Keratinocyte (primary cell): ENCODE data around the gene SESTD1. TPM values are rescaled to one million over a fixed set of nuclear protein-coding genes. Genes with fewer than 3 reads are reported as not detected.

Experiments
- DNase-seq: peaks from one replicate; pipeline ENCODE4 v3.0.0-alpha.2; 2011; ENCODE audit warnings: low read depth, missing footprints, low spot score
- FAIRE-seq: peaks from 2 replicates; lab custom pipeline; 2011; peaks lifted over from hg19 to GRCh38; lab: Jason Lieb, UNC
- H2AFZ ChIP-seq: 2 replicates; pipeline ENCODE4 v1.6.0; 2012; ENCODE audit warnings: low read length, control low read depth, inconsistent platforms; ENCODE audit not compliant: control insufficient read depth
- H3K27ac ChIP-seq: 2 replicates; pipeline ENCODE4 v1.5.1; 2011; ENCODE audit warnings: low read length; ENCODE audit not compliant: control insufficient read depth, insufficient read depth
- H3K27me3 ChIP-seq: 3 replicates; pipeline ENCODE4 v1.6.0; 2011; ENCODE audit warnings: low read length; ENCODE audit not compliant: control insufficient read depth, insufficient read depth; ENCODE audit errors: extremely low read depth
- H3K36me3 ChIP-seq, 2 experiments: 2 replicates in 1 of 2; 3 replicates in 1 of 2; pipeline ENCODE4 v1.5.1; 2011; ENCODE audit warnings: low read length in 2 of 2, mild to moderate bottlenecking in 1 of 2; ENCODE audit not compliant: control insufficient read depth in 2 of 2, insufficient read depth in 2 of 2; ENCODE audit errors: extremely low read depth in 1 of 2
- H3K4me1 ChIP-seq: 3 replicates; pipeline ENCODE4 v1.5.1; 2011; ENCODE audit warnings: low read length; ENCODE audit not compliant: control insufficient read depth, insufficient read depth; ENCODE audit errors: extremely low read depth
- H3K4me2 ChIP-seq: 3 replicates; pipeline ENCODE4 v1.6.0; 2011; ENCODE audit warnings: low read depth, low read length; ENCODE audit not compliant: control insufficient read depth, insufficient read depth; ENCODE audit errors: extremely low read depth
- H3K4me3 ChIP-seq, 3 experiments: fragments of 200-600 bp in 1 of 3; sonication (generic) in 1 of 3; 2 replicates in 2 of 3; 3 replicates in 1 of 3; pipeline ENCODE4 v1.5.1; 2011 to 2016; ENCODE audit warnings: low read length in 3 of 3, mild to moderate bottlenecking in 3 of 3, control low read depth in 2 of 3, inconsistent platforms in 1 of 3, low read depth in 1 of 3, mixed read lengths in 1 of 3, mixed run types in 1 of 3, moderate library complexity in 1 of 3; ENCODE audit not compliant: control insufficient read depth in 2 of 3, insufficient read depth in 2 of 3; ENCODE audit errors: extremely low read depth in 1 of 3
- H3K79me2 ChIP-seq: 2 replicates; pipeline ENCODE4 v1.6.0; 2012; ENCODE audit warnings: low read length; ENCODE audit not compliant: control insufficient read depth, insufficient read depth
- H3K9ac ChIP-seq: 3 replicates; pipeline ENCODE4 v1.6.0; 2011; ENCODE audit warnings: low read length; ENCODE audit not compliant: control insufficient read depth, insufficient read depth; ENCODE audit errors: extremely low read depth
- H3K9me1 ChIP-seq: 3 replicates; pipeline ENCODE4 v1.6.0; 2011; ENCODE audit warnings: low read length; ENCODE audit not compliant: control insufficient read depth, insufficient read depth; ENCODE audit errors: extremely low read depth
- H3K9me3 ChIP-seq: 2 replicates; pipeline ENCODE4 v1.5.1; 2012; ENCODE audit warnings: low read depth, low read length; ENCODE audit not compliant: control insufficient read depth
- H4K20me1 ChIP-seq: 3 replicates; pipeline ENCODE4 v1.6.0; 2011; ENCODE audit warnings: low read length; ENCODE audit not compliant: control insufficient read depth, insufficient read depth; ENCODE audit errors: extremely low read depth
- EZH2 ChIP-seq: IDR thresholded peaks from one replicate; pipeline ENCODE4 v1.6.1; 2012; ENCODE audit warnings: inconsistent platforms, mild to moderate bottlenecking, low read length, moderate library complexity
- dilution Hi-C: fragments of 300-500 bp; cut with MboI; formaldehyde crosslinking; loops from one replicate; pipeline ENCODE4 v1.7.0; 2020; ENCODE audit warnings: low sequenced_read_pairs; ENCODE audit not compliant: extremely low pct_ligation_motif_present
- polyA plus RNA-seq, 5 experiments: library from polyadenylated mRNA; depleted of rRNA in 3 of 5; stranded (reverse) in 3 of 5; stranded (forward) in 1 of 5; unstranded in 1 of 5; fragments of >200 nt; gene quantifications; 1 replicate in 1 of 5; 2 replicates in 3 of 5; 3 replicates in 1 of 5; pipeline versions ENCODE4 v1.2.1 to v1.2.3, GENCODE V29; 2011 to 2012; ENCODE audit warnings: missing spikeins in 2 of 5, low read depth in 1 of 5, low replicate concordance in 1 of 5
- TF ChIP-seq, protein P1 (sequence below), 3 experiments: IDR thresholded peaks in 1 of 3; conservative IDR thresholded peaks in 1 of 3; optimal IDR thresholded peaks in 1 of 3; 2 replicates in 2 of 3; 3 replicates in 1 of 3; pipeline versions ENCODE3 to v1.5.1; 2011; ENCODE audit warnings: low read length in 3 of 3, mild to moderate bottlenecking in 3 of 3, moderate library complexity in 2 of 3, control low read depth in 1 of 3, inconsistent platforms in 1 of 3; ENCODE audit not compliant: insufficient read depth in 2 of 3; ENCODE audit errors: extremely low read depth in 1 of 3

Gene SESTD1
- polyA plus RNA-seq, 1 donor (not counting 4 experiments of a cell fraction or from before 2014, with no cell fraction given): 22.3 TPM

DNA sequence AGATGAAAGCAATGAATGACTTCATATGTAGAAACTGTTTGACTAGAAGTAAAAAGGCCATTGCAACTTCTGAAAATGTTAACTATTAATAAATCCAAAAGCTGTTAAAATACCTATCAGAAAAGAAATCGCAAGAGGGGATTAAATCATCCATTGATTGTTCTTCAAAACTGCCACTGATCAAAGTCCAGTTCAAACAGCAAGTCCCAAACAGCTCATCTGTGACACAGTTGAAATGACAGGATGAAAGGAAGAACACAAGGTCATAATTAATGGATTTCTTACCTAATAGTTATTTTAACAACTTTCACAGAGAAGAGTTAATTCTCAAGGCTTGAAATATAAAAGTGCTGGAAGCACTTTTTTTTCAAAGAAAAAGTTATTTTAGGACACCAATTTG, 90.4 kb downstream of the SESTD1 start:
- no peak overlapping the region for H3K4me3 ChIP-seq
- H3K4me1 ChIP-seq: no peaks in the 10 kb centered on the region

DNA sequence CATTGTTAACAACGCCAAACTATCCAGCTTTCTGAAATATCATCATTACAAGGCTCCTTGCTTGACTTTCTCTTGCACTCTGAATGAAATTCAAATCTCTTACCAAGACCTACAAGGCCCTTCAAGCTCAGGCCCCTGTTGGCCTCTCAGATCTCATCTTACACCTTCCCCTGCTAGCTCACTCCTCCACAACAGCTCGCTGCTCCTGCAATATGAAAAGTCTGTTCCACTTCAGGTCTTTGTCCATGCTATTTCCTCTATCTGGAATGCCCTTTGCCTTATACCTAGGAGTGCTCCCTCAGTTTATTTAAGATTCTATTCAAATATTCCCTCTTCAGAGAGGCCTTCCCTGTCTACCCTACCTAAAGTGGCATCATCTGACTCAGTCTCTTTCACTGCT, 91.7 kb downstream of the SESTD1 start:
- Histone ChIP-seq H3K9me1 (no peaks in the 10 kb centered on the region), H3K36me3 (no peaks in the 10 kb centered on the region), H3K79me2 (no peaks in the 10 kb centered on the region), H3K4me1 (no peaks in the 10 kb centered on the region), H3K27ac (no peak overlapping the region), H3K9me3 (no peaks in the 10 kb centered on the region), H4K20me1 (no peaks in the 10 kb centered on the region), H3K4me3 (no peak overlapping the region), H2AFZ (no peak overlapping the region), H3K4me2 (no peak overlapping the region), H3K27me3 (no peaks in the 10 kb centered on the region), H3K9ac (no peak overlapping the region)
- FAIRE-seq: no peak
- dilution Hi-C loops: no loop called here
- no peak for TF ChIP-seq EZH2
- TF ChIP-seq, protein P1, sequence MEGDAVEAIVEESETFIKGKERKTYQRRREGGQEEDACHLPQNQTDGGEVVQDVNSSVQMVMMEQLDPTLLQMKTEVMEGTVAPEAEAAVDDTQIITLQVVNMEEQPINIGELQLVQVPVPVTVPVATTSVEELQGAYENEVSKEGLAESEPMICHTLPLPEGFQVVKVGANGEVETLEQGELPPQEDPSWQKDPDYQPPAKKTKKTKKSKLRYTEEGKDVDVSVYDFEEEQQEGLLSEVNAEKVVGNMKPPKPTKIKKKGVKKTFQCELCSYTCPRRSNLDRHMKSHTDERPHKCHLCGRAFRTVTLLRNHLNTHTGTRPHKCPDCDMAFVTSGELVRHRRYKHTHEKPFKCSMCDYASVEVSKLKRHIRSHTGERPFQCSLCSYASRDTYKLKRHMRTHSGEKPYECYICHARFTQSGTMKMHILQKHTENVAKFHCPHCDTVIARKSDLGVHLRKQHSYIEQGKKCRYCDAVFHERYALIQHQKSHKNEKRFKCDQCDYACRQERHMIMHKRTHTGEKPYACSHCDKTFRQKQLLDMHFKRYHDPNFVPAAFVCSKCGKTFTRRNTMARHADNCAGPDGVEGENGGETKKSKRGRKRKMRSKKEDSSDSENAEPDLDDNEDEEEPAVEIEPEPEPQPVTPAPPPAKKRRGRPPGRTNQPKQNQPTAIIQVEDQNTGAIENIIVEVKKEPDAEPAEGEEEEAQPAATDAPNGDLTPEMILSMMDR (optimal IDR thresholded peaks at IDR 0.05 in 1 of 3, IDR thresholded peaks at IDR 0.05 in 1 of 3, conservative IDR thresholded peaks at IDR 0.05 in 1 of 3; ENCODE audit: extremely low read depth in 1 of 3, insufficient read depth in 2 of 3, low read length in 3 of 3): no peak
- no peak for DNase-seq

More for the DNA sequence above, 90.4 kb downstream of the SESTD1 start:
- TF ChIP-seq, protein P1 (optimal IDR thresholded peaks at IDR 0.05 in 1 of 3, IDR thresholded peaks at IDR 0.05 in 1 of 3, conservative IDR thresholded peaks at IDR 0.05 in 1 of 3; ENCODE audit: extremely low read depth in 1 of 3, insufficient read depth in 2 of 3, low read length in 3 of 3): no peak
- no peak for TF ChIP-seq EZH2
- Histone ChIP-seq H4K20me1 (no peaks in the 10 kb centered on the region), H3K36me3 (no peaks in the 10 kb centered on the region), H3K27ac (no peak overlapping the region), H3K4me2 (no peak overlapping the region), H3K27me3 (no peaks in the 10 kb centered on the region), H3K9me3 (no peaks in the 10 kb centered on the region), H3K9ac (no peak overlapping the region), H3K79me2 (no peaks in the 10 kb centered on the region), H3K9me1 (no peaks in the 10 kb centered on the region), H2AFZ (no peak overlapping the region)
- FAIRE-seq (no peak), DNase-seq (no peak)
- dilution Hi-C loops: no loop called here
